Transverse colon (tissue), 3 donors: Measurements from ENCODE around the gene ZNF22.

Experiments used
- CTCF ChIP-seq, 5 experiments: fragments of 200-600 bp in 3 of 5; fragments of 450-650 bp in 2 of 5; sonication (generic) in 3 of 5; IDR thresholded peaks; 1 replicate in 2 of 5; 2 replicates in 3 of 5; pipeline ENCODE4 v1.5.1; 2016 to 2017; ENCODE audit warnings: antibody characterized with exemption in 5 of 5, inconsistent platforms in 3 of 5, mild to moderate bottlenecking in 2 of 5, moderate library complexity in 1 of 5
- EP300 ChIP-seq: sonication (generic); formaldehyde crosslinking; IDR thresholded peaks from one replicate; pipeline ENCODE4 v1.6.1; 2017; ENCODE audit warnings: antibody characterized with exemption, low read depth

DNA sequence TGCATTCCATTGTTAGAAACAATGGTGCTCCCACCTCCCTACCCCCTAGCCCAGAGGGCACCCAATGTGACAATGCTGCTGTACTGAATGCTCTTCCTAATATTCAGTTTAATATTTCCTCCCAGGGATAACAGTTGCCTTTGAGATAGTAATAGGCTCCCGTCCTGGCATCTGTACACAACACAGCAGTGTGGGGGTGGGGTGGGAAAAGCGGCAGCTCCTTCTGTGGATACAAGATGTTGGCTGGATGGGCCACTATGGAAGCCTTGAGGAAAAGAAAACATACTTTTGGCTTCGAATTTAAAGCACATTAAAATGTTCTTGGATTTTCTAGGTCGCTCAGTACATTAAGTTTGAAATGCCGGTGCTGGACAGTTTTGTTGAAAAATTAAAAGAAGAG, 9.2 kb upstream of the ZNF22 start:
- TF ChIP-seq CTCF (IDR thresholded peaks at IDR 0.05): no peak
- TF ChIP-seq EP300: no peak
